Skeletal muscle cell (primary cell): ENCODE measurements around the gene PIK3CD.

Experiments
- DNase-seq: peaks from one replicate; pipeline ENCODE4 v3.0.0-alpha.2; 2010; ENCODE audit warnings: low read depth
- H3K4me3 ChIP-seq: 2 replicates; pipeline ENCODE4 v1.5.1; 2011; ENCODE audit warnings: low read depth, mild to moderate bottlenecking, control low read depth, low read length, moderate library complexity

Gene PIK3CD

GRCh38 chr1:9684801-9685200 is 33.3 kb downstream of the PIK3CD start:
- no peak overlapping the region for H3K4me3 ChIP-seq
- no peak for DNase-seq

- DNase-seq, result no peak
- peak overlapping the region; percentile 52 for H3K4me3 ChIP-seq
Measured at GRCh38 chr1:9687120-9687873, 35.8 kb downstream of the PIK3CD start.

GRCh38 chr1:9687874-9688582 is 36.5 kb downstream of the PIK3CD start:
- no peak for DNase-seq
- H3K4me3 ChIP-seq, result peak overlapping the region; percentile 52

GRCh38 chr1:9688599-9688998 is 37.1 kb downstream of the PIK3CD start:
- no peak for DNase-seq
- H3K4me3 ChIP-seq, result peak overlapping the region; percentile 52

GRCh38 chr1:9689011-9689706 is 37.6 kb downstream of the PIK3CD start:
- DNase-seq, result no peak

GRCh38 chr1:9689971-9690381 is 38.4 kb downstream of the PIK3CD start:
- H3K4me3 ChIP-seq, result peak overlapping the region; percentile 61
- no peak for DNase-seq

More at GRCh38 chr1:9689011-9689706, 37.6 kb downstream of the PIK3CD start:
- peak overlapping the region; percentile 61 for H3K4me3 ChIP-seq

- no peak for DNase-seq
- peak overlapping the region; percentile 61 for H3K4me3 ChIP-seq
Measured at GRCh38 chr1:9690440-9691107, 39.0 kb downstream of the PIK3CD start.

GRCh38 chr1:9691108-9691445 is 39.5 kb downstream of the PIK3CD start:
- no peak for DNase-seq
- H3K4me3 ChIP-seq, result no peak overlapping the region

GRCh38 chr1:9691691-9692090 is 40.2 kb downstream of the PIK3CD start:
- H3K4me3 ChIP-seq, result no peak overlapping the region
- DNase-seq, result no peak

- DNase-seq, result no peak
- no peak overlapping the region for H3K4me3 ChIP-seq
Measured at GRCh38 chr1:9696793-9697192, 45.3 kb downstream of the PIK3CD start.

GRCh38 chr1:9699361-9699760 is 47.8 kb downstream of the PIK3CD start:
- no peak overlapping the region for H3K4me3 ChIP-seq
- DNase-seq, result no peak

- DNase-seq, result peak; percentile 62
Measured at GRCh38 chr1:9700340-9700739, 48.8 kb downstream of the PIK3CD start.

GRCh38 chr1:9701665-9702064 is 50.1 kb downstream of the PIK3CD start:
- DNase-seq, result no peak
- no peak overlapping the region for H3K4me3 ChIP-seq

More at GRCh38 chr1:9700340-9700739, 48.8 kb downstream of the PIK3CD start:
- H3K4me3 ChIP-seq, result no peak overlapping the region

GRCh38 chr1:9703165-9703509 is 51.6 kb downstream of the PIK3CD start:
- no peak overlapping the region for H3K4me3 ChIP-seq
- DNase-seq, result no peak

GRCh38 chr1:9703681-9704080 is 52.1 kb downstream of the PIK3CD start:
- DNase-seq, result no peak
- H3K4me3 ChIP-seq, result no peak overlapping the region

GRCh38 chr1:9705337-9706093 is 54.0 kb downstream of the PIK3CD start:
- H3K4me3 ChIP-seq, result no peak overlapping the region
- no peak for DNase-seq

GRCh38 chr1:9706178-9706577 is 54.6 kb downstream of the PIK3CD start:
- no peak overlapping the region for H3K4me3 ChIP-seq
- no peak for DNase-seq

GRCh38 chr1:9710037-9710436 is 58.5 kb downstream of the PIK3CD start:
- no peak overlapping the region for H3K4me3 ChIP-seq

GRCh38 chr1:9711466-9712020 is 60.0 kb downstream of the PIK3CD start:
- H3K4me3 ChIP-seq, result no peak overlapping the region
- no peak for DNase-seq

More at GRCh38 chr1:9710037-9710436, 58.5 kb downstream of the PIK3CD start:
- DNase-seq, result no peak
